ENCODE measurements around the gene OR2AT4.
"Not testable (repeated sequence)": the region's sequence is repeated elsewhere in the genome, so short reads cannot be mapped to it uniquely, and the experiment has no call there.

GRCh38 chr11:75044381-75045170 is 52.1 kb downstream of the OR2AT4 start:
- TF ChIP-seq CTCF, POLR2A (IDR thresholded peaks at IDR 0.05): not testable (repeated sequence)
